GM19452 (cell line): ENCODE data around the gene ENAM.

Experiments
- ATAC-seq: cut with Tn5 transposase; IDR thresholded peaks from one replicate; pipeline ENCODE4 v1.9.1; 2021; ENCODE audit not compliant: unreplicated experiment

ENAM gene

DNA sequence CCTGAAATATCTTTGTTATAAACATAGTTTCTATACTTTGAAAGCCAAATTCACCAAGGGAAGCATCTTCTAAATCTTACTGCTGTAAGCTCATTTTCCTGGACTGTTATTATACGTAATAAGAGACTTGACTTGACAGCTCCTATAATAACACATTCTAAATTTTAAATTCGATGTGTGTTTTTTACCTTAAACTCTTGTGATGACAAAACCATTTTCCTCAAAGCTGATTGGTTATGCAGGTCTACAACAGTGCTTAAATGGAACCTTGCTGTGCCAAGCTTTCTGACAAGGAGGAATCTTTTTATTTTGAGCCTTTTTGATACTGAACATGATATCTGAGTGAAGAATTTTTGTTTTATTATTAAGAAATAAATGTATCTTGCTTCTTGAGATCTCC is at the start of gene ENAM:
TSS of gene ENAM (plus strand) at position 301 of the 400 bp plus-strand sequence. CDS start 757 bp downstream, outside the sequence.
- ATAC-seq = no peak

DNA sequence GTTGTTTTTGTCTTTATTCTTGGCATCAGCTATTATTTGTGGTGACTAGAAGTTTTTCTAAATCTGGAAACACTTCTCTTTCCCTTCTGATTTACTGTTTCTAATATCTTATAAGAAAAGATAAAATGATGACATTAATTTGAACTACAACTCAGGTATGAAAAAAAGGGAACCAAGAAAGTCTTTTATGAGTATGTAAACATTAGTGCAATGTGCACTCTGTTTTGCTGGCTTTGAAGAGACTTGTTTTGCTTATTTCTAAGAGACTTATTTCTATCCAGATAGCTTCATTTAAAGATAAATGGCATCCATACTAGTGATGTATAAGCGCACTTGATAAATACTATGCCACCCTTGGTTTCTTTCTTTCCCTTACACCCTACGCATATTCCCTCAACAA is 46.6 kb upstream of the ENAM start:
- no peak for ATAC-seq

- no peak for ATAC-seq
These were observed 44.4 kb upstream of the ENAM start for GRCh38 chr4:70583952-70584834.

GRCh38 chr4:70586841-70587240 is 41.7 kb upstream of the ENAM start:
- no peak for ATAC-seq

GRCh38 chr4:70589785-70590184 is 38.8 kb upstream of the ENAM start:
- ATAC-seq = peak; percentile 97

DNA sequence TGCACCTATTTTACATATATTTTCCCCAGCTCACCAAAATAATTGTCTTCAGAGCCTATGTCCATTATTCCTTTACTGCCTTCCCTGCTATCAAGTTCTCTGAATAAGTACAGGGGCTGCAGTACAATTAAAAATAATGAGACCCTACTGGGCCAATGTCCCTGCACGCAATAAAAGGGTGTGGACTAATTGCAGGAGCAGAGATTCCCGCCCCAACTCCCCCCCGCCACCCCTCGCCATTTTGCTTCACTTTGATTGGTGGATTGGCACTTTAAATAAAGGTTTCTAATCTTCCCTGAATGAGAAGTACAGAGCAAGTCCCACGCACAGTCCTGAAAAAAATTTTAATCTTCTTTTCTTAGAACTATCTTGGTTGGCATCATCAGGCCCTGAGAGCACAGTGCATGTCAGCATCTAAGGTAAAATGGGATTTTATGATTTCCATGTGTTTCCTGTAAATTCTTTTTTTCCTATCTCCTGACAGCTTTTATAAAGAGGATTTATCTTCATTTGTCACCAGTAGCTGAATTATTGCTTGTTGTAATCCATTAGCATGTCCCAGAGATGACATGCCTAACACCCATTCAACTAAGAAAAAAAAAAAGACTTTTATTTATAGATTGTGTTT is 36.5 kb upstream of the ENAM start, which contains the start of gene AMBN:
TSS of gene AMBN (plus strand) at position 302 of the 628 bp plus-strand sequence. CDS start at position 405, 103 bp downstream.
- ATAC-seq = no peak

DNA sequence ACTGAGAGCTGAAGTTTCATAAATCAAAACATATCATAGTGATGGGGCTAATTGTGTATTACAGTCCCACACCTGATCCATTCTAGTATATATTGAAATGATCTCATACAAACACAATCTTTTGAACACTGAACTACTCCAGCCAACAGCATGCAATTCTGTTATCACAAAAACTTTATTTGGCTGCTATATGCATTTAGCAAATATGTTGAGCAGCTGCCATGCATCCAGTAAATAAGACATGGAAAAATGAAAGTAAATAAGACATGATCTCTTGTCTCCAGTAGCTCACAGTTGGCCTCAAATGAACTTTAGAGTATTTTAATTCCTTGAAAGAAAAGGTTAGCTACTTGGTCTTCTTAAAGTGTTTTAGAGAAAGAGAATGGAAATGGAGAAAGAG is 34.3 kb upstream of the ENAM start:
- ATAC-seq = no peak

DNA sequence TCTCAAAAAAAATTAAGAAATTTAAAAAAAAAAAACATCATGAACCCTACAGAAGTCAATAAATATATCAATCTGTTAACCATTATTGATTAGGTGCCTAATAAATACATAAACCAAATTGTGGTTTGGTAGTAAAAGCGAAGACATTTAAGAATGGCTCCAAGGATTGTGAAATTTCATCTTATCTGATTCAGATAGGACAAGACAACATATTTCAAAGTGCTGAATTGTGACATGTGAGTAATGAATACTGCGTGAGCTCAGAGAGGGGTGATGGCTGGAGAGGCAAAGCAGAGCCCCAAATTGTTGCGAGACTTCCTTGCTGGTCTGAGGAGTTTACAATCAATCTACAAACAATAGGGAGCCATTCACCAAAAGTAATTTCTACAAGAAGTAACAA is 28.2 kb upstream of the ENAM start:
- ATAC-seq = no peak

- ATAC-seq = no peak
These were observed 27.6 kb upstream of the ENAM start for GRCh38 chr4:70600977-70601376.

DNA sequence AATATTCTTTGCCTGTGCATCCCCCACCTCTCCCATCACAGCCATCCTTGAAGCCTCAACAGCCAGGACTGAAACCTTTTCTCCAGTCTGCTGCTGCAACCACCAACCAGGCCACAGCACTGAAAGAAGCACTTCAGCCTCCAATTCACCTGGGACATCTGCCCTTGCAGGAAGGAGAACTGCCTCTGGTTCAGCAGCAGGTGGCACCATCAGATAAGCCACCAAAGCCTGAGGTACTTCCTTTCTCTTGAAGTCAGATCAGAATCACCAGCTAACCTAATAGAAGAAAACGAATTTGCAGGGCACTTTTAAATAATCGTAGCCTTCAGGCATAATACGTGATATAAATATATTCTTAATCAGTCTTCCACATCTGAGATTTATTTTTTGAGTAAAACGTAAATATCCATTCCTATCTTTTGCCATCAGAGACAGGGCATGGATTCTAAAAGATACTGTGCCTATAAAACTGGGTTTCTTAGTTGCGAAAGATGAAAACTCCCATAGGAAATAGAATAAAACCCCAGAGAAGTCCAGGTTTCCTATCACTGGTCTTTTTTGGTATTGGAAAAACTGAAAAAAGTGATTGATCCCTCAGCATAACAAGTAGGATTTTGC is 27.0 kb upstream of the ENAM start:
- ATAC-seq = peak; percentile 98

DNA sequence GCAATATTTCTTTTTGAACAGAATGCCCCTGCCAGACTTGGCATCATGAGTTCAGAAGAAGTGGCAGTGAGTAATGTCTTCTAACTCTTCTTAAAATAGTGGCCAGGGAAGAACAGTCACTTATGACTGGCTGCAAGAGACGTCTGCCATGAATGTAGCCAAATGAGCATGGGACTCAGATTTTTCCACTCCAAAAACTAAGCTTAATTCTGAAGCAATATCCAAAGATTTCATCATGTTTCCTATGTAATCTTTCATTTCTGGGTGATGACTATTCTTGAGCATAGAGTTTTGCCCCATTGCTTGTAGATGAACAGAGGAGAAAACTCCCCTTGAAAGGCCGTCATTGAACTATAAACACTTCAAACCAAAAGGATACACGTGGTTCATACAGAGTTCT is 24.7 kb upstream of the ENAM start:
- no peak for ATAC-seq

GRCh38 chr4:70606459-70606858 is 22.1 kb upstream of the ENAM start:
- no peak for ATAC-seq

GRCh38 chr4:70607334-70607853 is 21.1 kb upstream of the ENAM start:
- ATAC-seq = no peak

DNA sequence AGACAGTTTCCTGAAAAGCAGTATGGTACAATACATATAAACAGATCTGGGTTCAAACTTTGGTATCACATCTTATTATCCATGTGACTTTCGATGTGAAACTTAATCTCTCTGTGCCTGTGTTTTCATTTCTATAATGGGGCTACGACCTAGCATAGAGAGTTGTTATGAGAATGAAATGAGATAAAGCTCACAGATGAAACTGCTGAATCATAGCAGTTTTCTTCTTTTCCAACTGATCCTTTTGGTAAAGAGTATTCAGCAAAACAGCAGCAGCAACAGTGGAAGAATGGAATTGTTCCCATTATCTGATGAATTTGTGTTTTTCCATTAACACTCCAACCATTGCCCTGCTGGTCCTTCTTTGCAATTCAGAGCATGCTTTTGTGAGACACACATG is 20.2 kb upstream of the ENAM start:
- no peak for ATAC-seq

GRCh38 chr4:70613306-70614183 is 15.0 kb upstream of the ENAM start:
- ATAC-seq = peak; percentile 76

DNA sequence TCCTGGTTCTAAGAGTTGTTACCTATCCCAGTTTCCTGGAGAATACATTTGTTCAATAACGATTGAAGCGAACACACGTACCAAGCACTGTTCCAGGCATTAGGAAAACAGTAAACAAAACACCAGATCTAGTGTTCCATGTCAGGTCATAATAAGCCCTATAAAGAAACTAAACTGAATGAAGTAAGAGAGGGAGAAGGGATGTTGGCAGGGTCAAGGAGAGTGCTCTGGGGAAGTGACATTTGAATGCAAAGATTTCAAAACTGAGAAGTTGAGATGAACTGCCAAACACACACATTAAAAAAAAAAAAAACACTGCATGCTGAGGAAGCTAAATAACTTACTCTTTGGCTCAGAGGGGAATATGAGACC is 14.4 kb upstream of the ENAM start:
- no peak for ATAC-seq

GRCh38 chr4:70619288-70619687 is 9.3 kb upstream of the ENAM start:
- no peak for ATAC-seq

- no peak for ATAC-seq
These were observed 8.8 kb upstream of the ENAM start for GRCh38 chr4:70619778-70620177.

DNA sequence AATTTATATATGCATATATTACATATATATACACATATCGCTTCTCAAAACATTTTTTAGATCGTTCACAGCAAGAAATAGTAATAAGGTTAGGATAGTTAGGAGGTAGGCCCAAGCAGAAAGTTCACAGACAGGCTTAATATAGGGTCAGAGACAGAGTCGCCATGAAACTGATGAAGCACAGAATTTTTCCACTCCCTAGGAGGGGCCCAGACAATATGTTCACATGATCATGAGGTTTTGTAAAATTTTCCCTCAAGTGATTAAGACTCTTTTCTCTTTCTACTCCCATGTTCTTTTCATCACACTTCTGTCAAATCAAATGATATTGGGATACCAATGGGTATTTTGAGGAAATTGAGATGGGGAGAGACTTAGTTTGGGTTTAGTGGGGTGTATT is 5.2 kb upstream of the ENAM start:
- ATAC-seq = no peak

- ATAC-seq = no peak
These were observed 4.2 kb upstream of the ENAM start for GRCh38 chr4:70624226-70624793.
